ENCODE results near the gene KLHL21. TPM values are rescaled to one million over a fixed set of nuclear protein-coding genes. Genes with fewer than 3 reads are reported as not detected.

The KLHL21 gene
- total and polyA plus RNA-seq, 2 of the 4 experiments (the other 2 are of a cell fraction), result 12.0 to 36.7 TPM

- H3K14ac ChIP-seq (replicated peaks; ENCODE audit: low read depth, low read length), result no peak overlapping the region
- H2AFZ ChIP-seq (replicated peaks; ENCODE audit: low read length, poor library complexity), result no peak overlapping the region
- H4K8ac ChIP-seq (ENCODE audit: low read depth in 2 of 2, low read length in 2 of 2), result no peak overlapping the region
- H3K79me1 ChIP-seq (ENCODE audit: low read depth in 1 of 2, low read length in 2 of 2), result no peaks in the 10 kb centered on the region
- DNase-seq (no peak), ATAC-seq (ENCODE audit: low read depth) (no peak)
- no peak overlapping the region for H3K4me2 ChIP-seq (ENCODE audit: low read depth, low read length)
- no peak overlapping the region for H2BK20ac ChIP-seq (ENCODE audit: low read depth, low read length)
- H3K4ac ChIP-seq (ENCODE audit: low read depth, low read length), result no peak overlapping the region
- dilution Hi-C loops (cut with HindIII; ENCODE audit: low sequenced_read_pairs, unreplicated experiment), result no loop called here
- H4K91ac ChIP-seq (ENCODE audit: insufficient read depth, low read depth, low read length), result no peak overlapping the region
- H3K9me3 ChIP-seq (ENCODE audit: control insufficient read depth, insufficient read depth, low read length), result no peaks in the 10 kb centered on the region
- H2AK5ac ChIP-seq (ENCODE audit: low read depth, low read length), result no peak overlapping the region
- in situ Hi-C loops (cut with MboI; ENCODE audit: low sequenced_read_pairs), result loop anchor here (10.0 kb wide), 1 partner anchor 150 kb away; the partner anchor contains the start of gene PLEKHG5
- TF ChIP-seq CEBPB (IDR thresholded peaks at IDR 0.05; ENCODE audit: low read depth, low read length) (no peak), SMC3 (IDR thresholded peaks at IDR 0.05; ENCODE audit: low read depth, low read length) (no peak), RAD21 (IDR thresholded peaks at IDR 0.05; ENCODE audit: low read length) (no peak), CHD1 (IDR thresholded peaks at IDR 0.05; ENCODE audit: low read depth, low read length) (no peak), USF2 (IDR thresholded peaks at IDR 0.05; ENCODE audit: low read depth, low read length) (no peak), MAFK (IDR thresholded peaks at IDR 0.05; ENCODE audit: low read depth, low read length) (no peak), RFX5 (IDR thresholded peaks at IDR 0.05; ENCODE audit: low read depth, low read length) (no peak), FOS (IDR thresholded peaks at IDR 0.05; ENCODE audit: low read depth, low read length) (no peak), MXI1 (IDR thresholded peaks at IDR 0.05; ENCODE audit: borderline replicate concordance, low read depth, low read length) (no peak), POLR2A (IDR thresholded peaks at IDR 0.05; ENCODE audit: low read depth, low read length) (no peak), RCOR1 (IDR thresholded peaks at IDR 0.05; ENCODE audit: insufficient replicate concordance, low read length) (no peak), ELK1 (IDR thresholded peaks at IDR 0.05; ENCODE audit: borderline replicate concordance, low read depth, low read length) (no peak)
- no peaks in the 10 kb centered on the region for H3K27me3 ChIP-seq (ENCODE audit: control insufficient read depth, insufficient read depth, low read length)
- CTCF ChIA-PET, result interaction anchor here (0.6 kb wide), 1 partner anchor 75 kb away, joined by 6 read pairs; no protein-coding TSS in a partner anchor
- 91% methylated on average over 3 of the region's 7 CpGs; no CpG with 5 or more reads in 1 of the 2 experiments for WGBS, 2 experiments (ENCODE audit: extremely low coverage in 2 of 2, insufficient read length in 1 of 2)
- 0 out of 2 replicates have a peak, but pooled peaks cover 4% of the 10 kb centered on the region for H4K20me1 ChIP-seq (ENCODE audit: insufficient read depth, low read length)
- no peak overlapping the region for H2BK120ac ChIP-seq (ENCODE audit: low read depth, low read length)
- no peak overlapping the region for H2AK9ac ChIP-seq (replicated peaks; ENCODE audit: low read depth, low read length, poor library complexity)
- H3K56ac ChIP-seq (ENCODE audit: extremely low read depth, insufficient read depth, low read length), result no peak overlapping the region
- no peak overlapping the region for H3K4me3 ChIP-seq (ENCODE audit: insufficient read depth, low read depth, low read length)
- no TSS peak for BruUV-seq (replicated peaks)
- POLR2A ChIA-PET (ENCODE audit: unreplicated experiment), result no interaction called here
- H3K9me1 ChIP-seq (ENCODE audit: insufficient read depth, low read length), result no peaks in the 10 kb centered on the region; the same call in 1 of the 2 replicates
- peaks cover 32% of the 10 kb centered on the region for H3K36me3 ChIP-seq (ENCODE audit: control insufficient read depth, insufficient read depth, low read length)
- intact Hi-C loops (cut with micrococcal nuclease), result no loop called here
- no peak overlapping the region for H3K9ac ChIP-seq (ENCODE audit: low read depth, low read length)
- H3K27ac ChIP-seq (ENCODE audit: insufficient read depth, low read length), result no peak overlapping the region
- no peak overlapping the region for H3K18ac ChIP-seq (ENCODE audit: low read depth, low read length)
- H2BK15ac ChIP-seq (ENCODE audit: low read depth, low read length), result no peak overlapping the region
- no peaks in the 10 kb centered on the region for H3K4me1 ChIP-seq (ENCODE audit: control insufficient read depth, insufficient read depth, low read length)
- H2BK5ac ChIP-seq (ENCODE audit: low read depth, low read length, poor library complexity, severe bottlenecking), result no peak overlapping the region
- no peak overlapping the region for H3K23ac ChIP-seq (ENCODE audit: low read depth, low read length)
- no peak overlapping the region for H4K5ac ChIP-seq (ENCODE audit: low read depth, low read length)
These were observed 42.3 kb upstream of the KLHL21 start for GRCh38 chr1:6645018-6645417.
